Epithelial cell of proximal tubule (primary cell): Measurements from ENCODE around the gene PCDHGC4. TPM values are rescaled to one million over a fixed set of nuclear protein-coding genes. Genes with fewer than 3 reads are reported as not detected.

Source experiments
- DNase-seq: peaks from one replicate; pipeline ENCODE4 v3.0.0-alpha.2; 2011; ENCODE audit warnings: low read depth
- H3K4me3 ChIP-seq: 2 replicates; pipeline ENCODE4 v1.5.1; 2011; ENCODE audit warnings: low read depth, mild to moderate bottlenecking, low read length
- CTCF ChIP-seq: conservative IDR thresholded peaks from 2 replicates; pipeline ENCODE4 v1.5.1; 2012; ENCODE audit warnings: low read depth, mild to moderate bottlenecking, low read length
- total RNA-seq: library from RNA; depleted of rRNA; stranded (reverse); fragments of >200 nt; gene quantifications from 2 replicates; pipeline ENCODE4 v1.2.3, GENCODE V29; 2015

The PCDHGC4 gene
- 0.07 and 0.46 TPM in 2 replicates for total RNA-seq

GRCh38 chr5:141484641-141485311 lies at the start of gene PCDHGC4:
Gene PCDHGC4 (plus strand): TSS chr5:141485030. CDS start chr5:141485174, 144 bp downstream.
- no peak for TF ChIP-seq CTCF
- DNase-seq: no peak
- peak within 1 kb of the TSS; percentile 39 for H3K4me3 ChIP-seq

DNA sequence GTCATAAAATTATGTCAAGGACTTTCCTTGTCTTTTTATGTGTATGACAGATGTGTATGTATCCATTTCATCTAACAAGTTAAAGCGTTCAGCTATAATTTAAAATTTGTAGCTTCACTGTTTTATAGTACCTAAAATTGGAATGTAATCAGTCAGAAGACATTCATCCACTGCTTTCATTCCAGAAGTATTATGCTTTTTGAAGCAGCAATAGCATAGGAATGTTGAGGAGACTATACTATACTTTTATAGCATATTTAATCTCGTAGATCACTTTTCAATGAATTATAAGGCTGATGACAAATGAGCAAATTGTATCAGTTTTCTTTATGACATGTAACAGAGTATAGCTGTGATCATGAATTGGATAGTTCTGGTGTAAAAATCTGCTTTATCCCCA lies 47.6 kb upstream of the PCDHGC4 start:
- no peak overlapping the region for H3K4me3 ChIP-seq
- DNase-seq: no peak
- no peak for TF ChIP-seq CTCF

DNA sequence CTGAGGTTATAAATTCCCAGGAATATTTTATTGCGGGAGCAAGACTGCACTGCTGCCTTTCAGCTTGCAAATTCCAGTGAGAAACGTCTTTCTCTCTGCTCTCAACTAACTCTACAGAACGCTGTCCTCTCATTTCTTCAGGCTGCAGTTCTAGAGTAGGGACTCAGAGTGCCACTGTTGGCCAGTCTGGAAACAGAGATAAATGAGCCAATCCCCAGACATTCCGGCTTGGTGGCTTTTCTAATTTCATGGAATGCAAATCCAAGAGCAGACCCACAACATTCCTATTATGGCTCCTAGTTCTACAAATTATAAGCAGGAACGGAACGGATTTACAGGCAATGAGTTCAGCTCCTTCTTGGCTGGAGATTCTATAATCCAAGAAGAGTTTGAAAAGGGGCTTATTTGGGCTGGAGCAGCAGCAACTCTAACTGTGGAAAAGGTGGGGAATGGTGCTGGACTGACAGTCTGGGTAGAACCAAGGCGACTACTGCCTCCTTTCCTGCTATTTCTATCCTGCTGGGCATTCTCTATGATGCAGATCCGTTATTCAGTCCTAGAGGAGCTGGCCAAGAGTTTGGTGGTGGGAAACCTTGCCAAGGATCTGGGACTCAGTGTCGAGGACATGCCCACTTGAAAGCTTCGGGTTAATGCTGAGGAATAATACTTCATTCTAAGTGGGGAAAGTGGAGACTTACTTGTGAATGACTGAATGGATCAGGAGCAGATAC lies 45.3 kb upstream of the PCDHGC4 start:
- TF ChIP-seq CTCF: no peak
- no peak overlapping the region for H3K4me3 ChIP-seq
- no peak for DNase-seq

DNA sequence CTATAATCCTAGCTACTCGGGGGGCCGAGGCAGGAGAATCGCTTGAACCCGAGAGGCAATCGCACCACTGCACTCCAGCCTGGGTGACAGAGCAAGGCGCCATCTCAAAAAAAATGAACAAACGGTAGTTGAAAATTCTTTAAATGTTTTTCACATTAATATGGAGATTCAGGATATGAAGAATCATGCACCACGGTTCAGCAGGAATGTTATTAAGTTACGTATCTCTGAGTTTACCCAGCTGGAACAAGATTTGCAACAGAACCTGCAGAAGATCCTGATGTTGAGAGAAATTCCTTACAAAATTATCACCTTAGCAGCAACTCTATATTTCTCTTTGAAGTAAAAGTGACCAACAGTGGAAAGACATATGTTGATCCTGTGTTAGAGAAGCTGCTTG lies 44.5 kb upstream of the PCDHGC4 start:
- no peak for DNase-seq
- TF ChIP-seq CTCF: no peak
- no peak overlapping the region for H3K4me3 ChIP-seq

- H3K4me3 ChIP-seq: no peak overlapping the region
- DNase-seq: no peak
- TF ChIP-seq CTCF: no peak
Measured at GRCh38 chr5:141441571-141442170, 43.2 kb upstream of the PCDHGC4 start.

- no peak overlapping the region for H3K4me3 ChIP-seq
- no peak for TF ChIP-seq CTCF
- DNase-seq: no peak
Measured at GRCh38 chr5:141465351-141465750, 19.5 kb upstream of the PCDHGC4 start.
